GM12878 (cell line): ENCODE results near the gene NUP107. TPM values are rescaled to one million over a fixed set of nuclear protein-coding genes. Genes with fewer than 3 reads are reported as not detected.
"Not testable (repeated sequence)": the region's sequence is repeated elsewhere in the genome, so short reads cannot be mapped to it uniquely, and the experiment has no call there.

Experiments used
- ATAC-seq: fragments of 200-7000 bp; cut with Tn5 transposase; 3 replicates; pipeline ENCODE4 v1.9.1; 2020; ENCODE audit warnings: mild to moderate bottlenecking, moderate library complexity
- BruUV-seq: library from RNA; stranded (reverse); fragments of 400-500 nt; replicated peaks from 2 replicates; lab custom pipeline; 2021; lab: Mats Ljungman, UMichigan
- CTCF ChIA-PET: fragments of 300-600 bp; sonication (Branson Sonifier 250); formaldehyde crosslinking; extraction: SDS; loops from one replicate; lab custom pipeline; 2021; ENCODE audit warnings: inconsistent platforms; lab: Yijun Ruan, JAX
- POLR2A ChIA-PET: fragments of 350-600 bp; formaldehyde crosslinking; extraction: SDS; loops from one replicate; lab custom pipeline; 2021; ENCODE audit warnings: inconsistent platforms; lab: Charles Lee
- RAD21 ChIA-PET: fragments of 300-600 bp; sonication (Branson Sonifier 250); formaldehyde crosslinking; loops from one replicate; lab custom pipeline; 2023; ENCODE audit warnings: antibody characterized with exemption; ENCODE audit not compliant: unreplicated experiment; lab: Charles Lee
- SMC1A ChIA-PET: fragments of 300-600 bp; sonication (Branson Sonifier 250); formaldehyde crosslinking; loops from one replicate; lab custom pipeline; 2023; ENCODE audit not compliant: unreplicated experiment, uncharacterized antibody; lab: Charles Lee
- DNase-seq: peaks from one replicate; pipeline ENCODE4 v3.0.0-alpha.2; 2011; ENCODE audit warnings: low read depth, low spot score
- FAIRE-seq: peaks from 3 replicates; lab custom pipeline; 2011; peaks lifted over from hg19 to GRCh38; lab: Jason Lieb, UNC
- H2AFZ ChIP-seq: 2 replicates; pipeline ENCODE4 v1.6.0; 2011; ENCODE audit warnings: low read depth, low read length, control low read depth; ENCODE audit not compliant: control insufficient read depth
- H3K27ac ChIP-seq: 2 replicates; pipeline ENCODE4 v1.5.1; 2011; ENCODE audit warnings: control low read depth; ENCODE audit not compliant: control insufficient read depth, insufficient read depth
- H3K27me3 ChIP-seq, 2 experiments: replicated peaks in 1 of 2; 2 replicates each; pipeline versions ENCODE4 v1.6.0 to v1.6.1; 2011; ENCODE audit warnings: low read length in 1 of 2; ENCODE audit not compliant: control insufficient read depth in 2 of 2, insufficient read depth in 2 of 2
- H3K36me3 ChIP-seq, 2 experiments: 2 replicates each; pipeline ENCODE4 v1.5.1; 2011; ENCODE audit warnings: low read length in 1 of 2; ENCODE audit not compliant: control insufficient read depth in 2 of 2, insufficient read depth in 2 of 2
- H3K4me1 ChIP-seq: 2 replicates; pipeline ENCODE4 v1.6.1; 2011; ENCODE audit warnings: mild to moderate bottlenecking, low read length, moderate library complexity, mixed read lengths; ENCODE audit not compliant: control insufficient read depth, insufficient read depth
- H3K4me2 ChIP-seq: 2 replicates; pipeline ENCODE4 v1.6.0; 2011; ENCODE audit warnings: control low read depth; ENCODE audit not compliant: control insufficient read depth, insufficient read depth
- H3K4me3 ChIP-seq: fragments of 200-600 bp; sonication (generic); 2 replicates; pipeline ENCODE4 v1.5.1; 2016
- H3K79me2 ChIP-seq: 2 replicates; pipeline ENCODE4 v1.6.0; 2011; ENCODE audit warnings: low read length; ENCODE audit not compliant: control insufficient read depth, insufficient read depth
- H3K9ac ChIP-seq: 2 replicates; pipeline ENCODE4 v1.8.0; 2011; ENCODE audit warnings: low read length, control low read depth, mixed read lengths; ENCODE audit not compliant: control insufficient read depth, insufficient read depth
- H3K9me3 ChIP-seq: replicated peaks from 3 replicates; pipeline ENCODE4 v1.5.1; 2011; ENCODE audit warnings: mild to moderate bottlenecking, low read length; ENCODE audit not compliant: control insufficient read depth, insufficient read depth
- H4K20me1 ChIP-seq: 2 replicates; pipeline ENCODE4 v1.6.0; 2011; ENCODE audit not compliant: control insufficient read depth, insufficient read depth
- BMI1 ChIP-seq: fragments of 450-650 bp; IDR thresholded peaks from 2 replicates; pipeline ENCODE4 v1.6.1; 2016; ENCODE audit warnings: mild to moderate bottlenecking, moderate library complexity, borderline replicate concordance
- CHD4 ChIP-seq: fragments of 200-600 bp; sonication (generic); IDR thresholded peaks from 2 replicates; pipeline ENCODE4 v1.6.1; 2016; ENCODE audit warnings: mild to moderate bottlenecking
- EP300 ChIP-seq, 2 experiments: fragments of 150-350 bp in 1 of 2; IDR thresholded peaks; 2 replicates each; pipeline ENCODE4 v1.6.1; 2011 to 2012; ENCODE audit warnings: low read depth in 2 of 2, low read length in 2 of 2, borderline replicate concordance in 1 of 2, improper control_type of control experiment in 1 of 2, inconsistent platforms in 1 of 2; ENCODE audit not compliant: control insufficient read depth in 1 of 2
- FOXK2 ChIP-seq: fragments of 450-650 bp; IDR thresholded peaks from 2 replicates; pipeline ENCODE4 v1.6.1; 2017; ENCODE audit warnings: mild to moderate bottlenecking, moderate library complexity
- IRF4 ChIP-seq: IDR thresholded peaks from 2 replicates; pipeline ENCODE4 v1.6.1; 2011; ENCODE audit warnings: low read depth, low read length
- IRF5 ChIP-seq: fragments of 450-650 bp; IDR thresholded peaks from 2 replicates; pipeline ENCODE4 v1.6.1; 2017; ENCODE audit warnings: borderline replicate concordance
- MTA2 ChIP-seq: fragments of 450-650 bp; IDR thresholded peaks from 2 replicates; pipeline ENCODE4 v1.6.1; 2016; ENCODE audit warnings: low read depth, mild to moderate bottlenecking, moderate library complexity
- MYC ChIP-seq: IDR thresholded peaks from 2 replicates; pipeline ENCODE4 v1.6.1; 2011; ENCODE audit warnings: mild to moderate bottlenecking, low read length, moderate library complexity, inconsistent platforms; ENCODE audit not compliant: insufficient read depth, insufficient replicate concordance, insufficient read length, severe bottlenecking
- POU2F2 ChIP-seq: IDR thresholded peaks from 3 replicates; pipeline ENCODE4 v1.6.1; 2011; ENCODE audit warnings: low read depth, mild to moderate bottlenecking, low read length, borderline replicate concordance
- RBBP5 ChIP-seq: fragments of 200-600 bp; sonication (generic); conservative IDR thresholded peaks from 2 replicates; pipeline ENCODE4 v1.6.1; 2016
- RFX5 ChIP-seq: IDR thresholded peaks from 2 replicates; pipeline ENCODE4 v1.6.1; 2011; ENCODE audit warnings: low read depth, low read length, improper control_type of control experiment
- SIN3A ChIP-seq: IDR thresholded peaks from 2 replicates; pipeline ENCODE4 v1.6.1; 2012; ENCODE audit warnings: low read depth, low read length, improper control_type of control experiment
- SPI1 ChIP-seq: IDR thresholded peaks from 2 replicates; pipeline ENCODE4 v1.6.1; 2011; ENCODE audit warnings: low read depth, mild to moderate bottlenecking, low read length, moderate library complexity, borderline replicate concordance; ENCODE audit not compliant: insufficient read depth
- USF2 ChIP-seq: IDR thresholded peaks from 2 replicates; pipeline ENCODE4 v1.6.1; 2011; ENCODE audit warnings: low read depth, low read length, improper control_type of control experiment, borderline replicate concordance
- ZNF622 ChIP-seq: fragments of 450-650 bp; IDR thresholded peaks from 2 replicates; pipeline ENCODE4 v1.6.1; 2017; ENCODE audit warnings: mild to moderate bottlenecking, inconsistent platforms
- ZZZ3 ChIP-seq: IDR thresholded peaks from 2 replicates; pipeline ENCODE4 v1.6.1; 2011; ENCODE audit warnings: low read depth; ENCODE audit not compliant: control insufficient read depth, insufficient read length
- WGBS: methylation state at CpG from one replicate; pipeline ENCODE4 v1.1.6; 2016; ENCODE audit warnings: low lambda C conversion rate; ENCODE audit not compliant: insufficient replicate concordance, insufficient coverage; ENCODE audit errors: missing lambda C conversion rate; 5-methylcytosine and 5-hydroxymethylcytosine counted together
- in situ Hi-C: fragments of 300-500 bp; cut with MboI; formaldehyde crosslinking; loops from 9 replicates; pipeline ENCODE4 v1.14.3; 2018; ENCODE audit warnings: mixed read lengths
- intact Hi-C: fragments of 100-400 bp; cut with micrococcal nuclease; formaldehyde crosslinking; loops from one replicate; pipeline ENCODE4 v1.14.2; 2022; ENCODE audit not compliant: unreplicated experiment
- polyA plus RNA-seq, 11 experiments: library from polyadenylated mRNA; depleted of rRNA in 4 of 11; unstranded in 6 of 11; stranded (reverse) in 5 of 11; fragments of >200 nt; fragmentation: Nextera tagmentation in 4 of 11; fragmentation: Illumina TruSeq in 1 of 11; extraction: Ambion mirVana in 4 of 11; extraction: Trizol in 1 of 11; gene quantifications; 1 replicate in 1 of 11; 2 replicates in 10 of 11; pipeline versions ENCODE4 v1.2.1 to v1.2.3, GENCODE V29; 2011 to 2016; ENCODE audit warnings: inconsistent platforms in 2 of 11, missing spikeins in 2 of 11, low read depth in 1 of 11
- total RNA-seq, 4 experiments: library from RNA; depleted of rRNA in 3 of 4; stranded (reverse); fragments of >200 nt in 3 of 4; fragmentation: Illumina TruSeq in 1 of 4; extraction: Trizol in 1 of 4; gene quantifications; 2 replicates each; pipeline versions ENCODE4 v1.2.1 to v1.2.3, GENCODE V29; 2013 to 2021
- TF ChIP-seq, protein P1 (sequence below): fragments of 450-650 bp; IDR thresholded peaks from 2 replicates; pipeline ENCODE4 v1.6.1; 2014; ENCODE audit warnings: mild to moderate bottlenecking

The NUP107 gene
- total and polyA plus RNA-seq, 10 of the 15 experiments (the other 5 are each of a cell fraction or from before 2014, with no cell fraction given): 73.4 to 132 (median 92.4) TPM

GRCh38 chr12:68686595-68687521 lies at the start of gene NUP107 (continued):
- TF ChIP-seq USF2 (no peak), IRF4 (peak; percentile 74), EP300 (IDR thresholded peaks at IDR 0.05; ENCODE audit: borderline replicate concordance in 1 of 2, control insufficient read depth in 1 of 2, low read depth in 2 of 2, low read length in 2 of 2) (no peak), CHD4 (no peak), FOXK2 (peak; percentile 66), IRF5 (no peak), RBBP5 (no peak), MYC (peak; percentile 70), ZNF622 (no peak), ZZZ3 (peak; percentile 55), MTA2 (peak; percentile 99), RFX5 (no peak), SIN3A (peak; percentile 97), SPI1 (no peak), BMI1 (no peak), POU2F2 (peak; percentile 90)
- TF ChIP-seq, protein P1, sequence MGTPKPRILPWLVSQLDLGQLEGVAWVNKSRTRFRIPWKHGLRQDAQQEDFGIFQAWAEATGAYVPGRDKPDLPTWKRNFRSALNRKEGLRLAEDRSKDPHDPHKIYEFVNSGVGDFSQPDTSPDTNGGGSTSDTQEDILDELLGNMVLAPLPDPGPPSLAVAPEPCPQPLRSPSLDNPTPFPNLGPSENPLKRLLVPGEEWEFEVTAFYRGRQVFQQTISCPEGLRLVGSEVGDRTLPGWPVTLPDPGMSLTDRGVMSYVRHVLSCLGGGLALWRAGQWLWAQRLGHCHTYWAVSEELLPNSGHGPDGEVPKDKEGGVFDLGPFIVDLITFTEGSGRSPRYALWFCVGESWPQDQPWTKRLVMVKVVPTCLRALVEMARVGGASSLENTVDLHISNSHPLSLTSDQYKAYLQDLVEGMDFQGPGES: 0 out of 2 replicates have a peak, but pooled peaks have one; percentile 57

GRCh38 chr12:68637439-68637838 lies 49.3 kb upstream of the NUP107 start:
- H3K9ac ChIP-seq, H3K4me3 ChIP-seq, H3K4me2 ChIP-seq, in situ Hi-C loops, H3K27me3 ChIP-seq, ATAC-seq, CTCF ChIA-PET, BruUV-seq, FAIRE-seq, H2AFZ ChIP-seq, intact Hi-C loops, H3K36me3 ChIP-seq, H4K20me1 ChIP-seq, DNase-seq, H3K27ac ChIP-seq, H3K9me3 ChIP-seq: not testable (repeated sequence)
- Histone ChIP-seq H3K79me2 (peaks cover 95% of the 10 kb centered on the region), H3K4me1 (peaks cover 32% of the 10 kb centered on the region)
- 72% methylated on average over 3 of the region's 3 CpGs for WGBS
- ChIA-PET RAD21 (interaction anchor here (0.6 to 1.5 kb wide), 2 partner anchors 20 to 275 kb away, joined by 4 to 5 read pairs; no protein-coding TSS in a partner anchor), POLR2A (interaction anchor here (0.6 to 1.5 kb wide), 6 partner anchors 21 to 226 kb away, joined by 3 to 8 read pairs (median 4); no protein-coding TSS in a partner anchor), SMC1A (interaction anchor here (1.1 kb wide), 1 partner anchor 197 kb away, joined by 3 read pairs; no protein-coding TSS in a partner anchor)
